ENCODE results near the gene CPM.
"Not testable (repeated sequence)": the region's sequence is repeated elsewhere in the genome, so short reads cannot be mapped to it uniquely, and the experiment has no call there.

DNA sequence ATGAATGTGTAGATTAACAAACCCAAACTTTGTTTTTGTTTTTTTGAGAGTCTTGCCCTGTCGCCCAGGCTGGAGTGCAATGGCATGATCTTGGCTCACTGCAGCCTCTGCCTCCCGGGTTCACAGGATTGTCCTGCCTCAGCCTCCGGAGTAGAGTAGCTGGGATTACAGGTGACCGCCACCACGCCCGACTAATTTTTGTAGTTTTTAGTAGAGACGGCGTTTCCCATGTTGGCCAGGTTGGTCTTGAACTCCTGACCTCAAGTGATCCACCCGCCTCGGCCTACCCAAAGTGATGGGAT is 125.7 kb downstream of the CPM start:
- TF ChIP-seq POLR2AphosphoS5, POLR2A (IDR thresholded peaks at IDR 0.05; ENCODE audit: low read depth, low read length): not testable (repeated sequence)

Data from GM12892 (cell line).